IMR-90 (cell line): Measurements from ENCODE around the gene L3MBTL3.
A peak's percentile ranks its signal among the peaks of the same experiment; 100 is the strongest.

Experiments
- CHD1 ChIP-seq: IDR thresholded peaks from 2 replicates; pipeline ENCODE4 v1.6.1; 2012; ENCODE audit warnings: low read depth, low read length, improper control_type of control experiment
- FOS ChIP-seq: fragments of 150-350 bp; IDR thresholded peaks from 2 replicates; pipeline ENCODE4 v1.6.1; 2016; ENCODE audit warnings: low read depth, low read length
- MXI1 ChIP-seq: IDR thresholded peaks from 2 replicates; pipeline ENCODE4 v1.6.1; 2012; ENCODE audit warnings: low read depth, mild to moderate bottlenecking, low read length, moderate library complexity, borderline replicate concordance
- POLR2A ChIP-seq: IDR thresholded peaks from 2 replicates; pipeline ENCODE4 v1.6.1; 2012; ENCODE audit warnings: mild to moderate bottlenecking, low read depth, low read length
- TF ChIP-seq, protein P1 (sequence below): conservative IDR thresholded peaks from 2 replicates; pipeline ENCODE4 v1.5.1; 2012; ENCODE audit warnings: mild to moderate bottlenecking, low read depth, low read length, improper control_type of control experiment

DNA sequence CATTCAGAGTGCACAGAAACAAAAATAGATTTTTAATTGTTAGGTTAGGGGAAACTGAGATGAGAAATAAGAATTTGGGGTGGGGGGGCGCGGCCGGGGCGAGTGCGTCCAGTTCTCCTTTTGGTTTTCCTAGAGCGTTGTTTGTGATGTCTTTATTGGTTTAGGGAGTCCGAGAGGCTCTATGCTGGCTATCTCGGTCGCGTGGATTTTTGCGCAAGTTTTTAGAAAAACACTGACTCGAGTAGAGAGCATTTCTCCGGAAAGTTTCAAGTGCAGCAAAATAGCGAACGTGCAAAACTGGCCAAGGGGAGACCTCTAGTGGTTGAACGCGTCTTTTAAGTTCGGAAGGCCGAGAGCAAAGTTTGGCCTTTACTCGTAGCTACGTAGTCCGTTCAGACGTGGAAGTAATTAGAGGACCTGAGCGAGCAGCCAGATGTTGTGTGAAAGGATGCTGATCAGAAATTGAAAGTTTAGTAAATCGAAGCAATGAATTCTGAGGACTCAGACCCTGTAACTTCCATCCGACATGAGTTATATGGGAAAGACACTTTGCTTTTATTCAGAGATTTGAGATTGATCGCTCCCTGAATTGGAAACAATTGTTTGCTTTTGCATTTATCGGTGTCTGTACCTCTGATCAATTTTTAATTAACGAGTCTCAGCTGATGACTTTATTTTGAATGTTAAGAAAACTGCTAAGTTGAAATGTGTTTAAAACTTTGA lies 2.7 kb downstream of the L3MBTL3 start:
- TF ChIP-seq POLR2A (peak; percentile 46), MXI1 (no peak), FOS (no peak), CHD1 (no peak)
- TF ChIP-seq, protein P1, sequence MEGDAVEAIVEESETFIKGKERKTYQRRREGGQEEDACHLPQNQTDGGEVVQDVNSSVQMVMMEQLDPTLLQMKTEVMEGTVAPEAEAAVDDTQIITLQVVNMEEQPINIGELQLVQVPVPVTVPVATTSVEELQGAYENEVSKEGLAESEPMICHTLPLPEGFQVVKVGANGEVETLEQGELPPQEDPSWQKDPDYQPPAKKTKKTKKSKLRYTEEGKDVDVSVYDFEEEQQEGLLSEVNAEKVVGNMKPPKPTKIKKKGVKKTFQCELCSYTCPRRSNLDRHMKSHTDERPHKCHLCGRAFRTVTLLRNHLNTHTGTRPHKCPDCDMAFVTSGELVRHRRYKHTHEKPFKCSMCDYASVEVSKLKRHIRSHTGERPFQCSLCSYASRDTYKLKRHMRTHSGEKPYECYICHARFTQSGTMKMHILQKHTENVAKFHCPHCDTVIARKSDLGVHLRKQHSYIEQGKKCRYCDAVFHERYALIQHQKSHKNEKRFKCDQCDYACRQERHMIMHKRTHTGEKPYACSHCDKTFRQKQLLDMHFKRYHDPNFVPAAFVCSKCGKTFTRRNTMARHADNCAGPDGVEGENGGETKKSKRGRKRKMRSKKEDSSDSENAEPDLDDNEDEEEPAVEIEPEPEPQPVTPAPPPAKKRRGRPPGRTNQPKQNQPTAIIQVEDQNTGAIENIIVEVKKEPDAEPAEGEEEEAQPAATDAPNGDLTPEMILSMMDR, result peak; percentile 95
